Heart left ventricle (tissue), 16 donors: ENCODE results near the gene MN1. TPM values are rescaled to one million over a fixed set of nuclear protein-coding genes. Genes with fewer than 3 reads are reported as not detected.

Experiments
- ATAC-seq, 4 donors: fragments of 200-7000 bp; cut with Tn5 transposase; one replicate each; pipeline ENCODE4 v1.9.1; 2020 to 2022; ENCODE audit warnings: moderate library complexity in 4 of 4, mild to moderate bottlenecking in 3 of 4, moderate number of reproducible peaks in 1 of 4
- DNase-seq, 5 donors: peaks; one replicate each; pipeline ENCODE4 v3.0.0-alpha.2; 2020
- H3K27ac ChIP-seq, 12 donors: fragments of 200-600 bp; sonication (generic) in 4 of 12; one replicate each; pipeline versions ENCODE4 v1.5.0 to v1.8.0; 2016 to 2022; ENCODE audit warnings: mild to moderate bottlenecking in 2 of 12
- H3K27me3 ChIP-seq, 9 donors: fragments of 200-600 bp; sonication (generic) in 2 of 9; one replicate each; pipeline versions ENCODE4 v1.5.1 to v1.8.0; 2016 to 2022; ENCODE audit warnings: mild to moderate bottlenecking in 3 of 9
- H3K36me3 ChIP-seq, 9 donors: fragments of 200-600 bp; sonication (generic) in 2 of 9; one replicate each; pipeline versions ENCODE4 v1.5.0 to v1.8.0; 2018 to 2022; ENCODE audit warnings: mild to moderate bottlenecking in 2 of 9
- H3K4me1 ChIP-seq, 12 donors: fragments of 200-600 bp; sonication (generic) in 4 of 12; one replicate each; pipeline versions ENCODE4 v1.5.0 to v1.8.0; 2016 to 2022; ENCODE audit warnings: mild to moderate bottlenecking in 3 of 12
- H3K4me3 ChIP-seq, 12 donors: fragments of 200-600 bp; sonication (generic) in 4 of 12; one replicate each; pipeline versions ENCODE4 v1.5.0 to v1.8.0; 2017 to 2022; ENCODE audit warnings: mild to moderate bottlenecking in 9 of 12, moderate library complexity in 4 of 12
- H3K9me3 ChIP-seq, 12 donors: fragments of 200-600 bp; sonication (generic) in 4 of 12; one replicate each; pipeline versions ENCODE4 v1.5.0 to v1.8.0; 2016 to 2022; ENCODE audit warnings: mild to moderate bottlenecking in 1 of 12
- POLR2A ChIP-seq, 2 donors: fragments of 450-650 bp; IDR thresholded peaks; one replicate each; pipeline ENCODE4 v1.6.1; 2017; ENCODE audit warnings: antibody characterized with exemption in 2 of 2, mild to moderate bottlenecking in 2 of 2, moderate library complexity in 2 of 2
- WGBS, 4 donors: extraction: QIAGEN DNeasy Blood & Tissue Kit in 2 of 4; methylation state at CpG; one replicate each; pipeline versions ENCODE4 v1.1.5 to v1.1.7; 2013 to 2018; 5-methylcytosine and 5-hydroxymethylcytosine counted together
- intact Hi-C, 10 donors: fragments of 100-400 bp; cut with DNase I; formaldehyde crosslinking; loops; one replicate each; pipeline versions ENCODE4 v1.11.1 to v1.14.2; 2022
- polyA plus RNA-seq, 2 donors: library from polyadenylated mRNA; stranded (reverse); fragments of 200-250 nt; gene quantifications; one replicate each; pipeline ENCODE4 v1.2.3, GENCODE V29; 2013
- total RNA-seq, 9 donors: library from RNA; depleted of rRNA in 2 of 9; stranded (reverse); fragments of >200 nt in 2 of 9; fragmentation: NEBNext Ultra II Directional in 3 of 9; extraction: Animal tissue kit (Norgen Biotek cat#: 25700) in 3 of 9; gene quantifications; one replicate each; pipeline versions ENCODE4 v1.1.0 to v1.2.4, GENCODE V29; 2016 to 2023
- TF ChIP-seq, protein P1 (sequence below), 12 donors: fragments of 200-600 bp; sonication (generic) in 4 of 12; IDR thresholded peaks; one replicate each; pipeline versions ENCODE4 v1.5.0 to v1.8.0; 2018 to 2022; ENCODE audit warnings: antibody characterized with exemption in 12 of 12, mild to moderate bottlenecking in 5 of 12
- donor health status: ischemic (EF 13 %, LVEDD 7.1; RV severe dilation, severe dysfunction).
- donor health status: healthy with polysubstance abuse.
- donor health status: DM: no; HTN: yes; CAD: no.
- donor health status: DM: no; HTN: no; CAD: no.
- donor health status: ischemic (EF 25% LVEDD 6.9; RV normal size, moderate dysfunction).
- donor health status: ischemic (EF 25% LVEDD 5.7; RV mildly dilated, moderate dysfunction).
- donor health status: healthy.
- donor health status: DM: yes; HTN: yes; CAD: no.
- donor health status: ischemic (EF 35%, LVEDD 5.7; RV mildly dilated, moderate dysfunction).
- donor health status: nonischemic (EF 11% LVEDD 7.7; RV severe dilation, severe dysfunction).
- donor health status: DM: yes; HTN: yes; CAD: no.
- donor health status: PGD.
- donor health status: ischemic (EF 29% LVEDD 5.4; RV normal size, mild dysfunction).
- donor health status: nonischemic (EF 23%, LVEDD 6.1; RV moderate dilation, normal function).

The MN1 gene
- total and polyA plus RNA-seq, 11 donors = 1.7 to 10.3 (median 4.9) TPM

DNA sequence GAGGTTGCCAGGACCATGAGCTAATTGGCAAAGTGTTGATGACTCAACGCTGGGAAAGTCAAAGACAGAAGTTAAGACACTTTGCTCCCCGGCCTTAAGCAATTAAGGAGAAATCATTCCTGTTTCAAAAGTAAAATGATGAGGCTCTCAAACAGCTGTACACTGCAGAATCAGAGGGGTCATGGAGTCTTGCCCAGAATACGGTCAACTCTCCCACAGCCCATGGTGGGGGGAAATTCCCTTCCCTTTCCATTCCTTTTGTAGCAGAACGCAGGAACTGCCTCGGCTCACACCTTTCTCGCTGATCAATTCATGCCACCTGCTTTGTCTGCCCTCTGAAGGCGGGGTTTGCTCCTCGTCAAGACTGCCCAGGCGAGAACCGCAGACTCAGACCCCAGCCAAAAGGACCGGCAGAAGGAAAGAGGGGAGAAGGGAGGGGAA, 52.8 kb downstream of the MN1 start:
- Histone ChIP-seq H3K4me3 (no peak overlapping the region), H3K4me1 (peaks cover 0 to 47% (median 32%) of the 10 kb centered on the region in 12 donors)
- DNase-seq = peak in 1 of 5 donors; percentile 45

DNA sequence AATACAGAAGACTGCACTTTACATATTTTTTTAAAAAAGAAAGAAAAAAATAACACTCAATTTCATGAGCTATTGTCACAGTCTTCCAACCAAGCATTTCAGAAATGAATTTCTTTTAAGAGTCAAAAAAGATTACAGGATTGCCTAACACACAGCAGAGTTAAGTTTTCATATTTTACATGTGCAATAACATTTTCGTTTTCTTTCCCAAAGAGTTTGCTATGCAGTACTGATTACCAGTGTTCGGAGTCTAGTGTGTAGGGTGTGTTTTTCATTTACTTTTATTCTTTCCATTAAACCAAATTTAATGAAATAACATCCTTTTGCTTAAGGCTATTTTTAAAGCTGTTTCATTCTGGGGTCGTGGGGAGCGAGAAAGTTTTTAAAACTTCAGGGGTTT, 53.2 kb downstream of the MN1 start:
- 69 to 73% (median 70%) methylated on average over 4 of the region's 4 CpGs for WGBS, 4 donors
- Histone ChIP-seq H3K27ac (peak overlapping the region in 5 of 12 donors; percentile 22 to 56 (median 55)), H3K9me3 (no peaks in the 10 kb centered on the region), H3K27me3 (no peaks in the 10 kb centered on the region), H3K4me3 (no peak overlapping the region), H3K36me3 (peaks cover 0 to 4% (median 0%) of the 10 kb centered on the region in 9 donors), H3K4me1 (peaks cover 0 to 42% (median 29%) of the 10 kb centered on the region in 12 donors)
- ATAC-seq = peak in 1 of 4 donors; percentile 23
- DNase-seq = no peak
- intact Hi-C loops = no loop called here
- no peak for TF ChIP-seq POLR2A (IDR thresholded peaks at IDR 0.05)
- TF ChIP-seq, protein P1, sequence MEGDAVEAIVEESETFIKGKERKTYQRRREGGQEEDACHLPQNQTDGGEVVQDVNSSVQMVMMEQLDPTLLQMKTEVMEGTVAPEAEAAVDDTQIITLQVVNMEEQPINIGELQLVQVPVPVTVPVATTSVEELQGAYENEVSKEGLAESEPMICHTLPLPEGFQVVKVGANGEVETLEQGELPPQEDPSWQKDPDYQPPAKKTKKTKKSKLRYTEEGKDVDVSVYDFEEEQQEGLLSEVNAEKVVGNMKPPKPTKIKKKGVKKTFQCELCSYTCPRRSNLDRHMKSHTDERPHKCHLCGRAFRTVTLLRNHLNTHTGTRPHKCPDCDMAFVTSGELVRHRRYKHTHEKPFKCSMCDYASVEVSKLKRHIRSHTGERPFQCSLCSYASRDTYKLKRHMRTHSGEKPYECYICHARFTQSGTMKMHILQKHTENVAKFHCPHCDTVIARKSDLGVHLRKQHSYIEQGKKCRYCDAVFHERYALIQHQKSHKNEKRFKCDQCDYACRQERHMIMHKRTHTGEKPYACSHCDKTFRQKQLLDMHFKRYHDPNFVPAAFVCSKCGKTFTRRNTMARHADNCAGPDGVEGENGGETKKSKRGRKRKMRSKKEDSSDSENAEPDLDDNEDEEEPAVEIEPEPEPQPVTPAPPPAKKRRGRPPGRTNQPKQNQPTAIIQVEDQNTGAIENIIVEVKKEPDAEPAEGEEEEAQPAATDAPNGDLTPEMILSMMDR (IDR thresholded peaks at IDR 0.05) = no peak

More for the DNA sequence above, 52.8 kb downstream of the MN1 start:
- no peaks in the 10 kb centered on the region for H3K9me3 ChIP-seq
- peaks cover 0 to 4% (median 0%) of the 10 kb centered on the region in 9 donors for H3K36me3 ChIP-seq
- intact Hi-C loops = no loop called here
- 40 to 57% (median 50%) methylated on average over 11 of the region's 11 CpGs for WGBS, 4 donors
- peak overlapping the region in 8 of 12 donors; percentile 12 to 72 (median 56) for H3K27ac ChIP-seq
- H3K27me3 ChIP-seq = no peaks in the 10 kb centered on the region
- no peak for TF ChIP-seq POLR2A (IDR thresholded peaks at IDR 0.05)
- TF ChIP-seq, protein P1 (IDR thresholded peaks at IDR 0.05) = no peak
- peak; percentile 8 to 62 (median 28) for ATAC-seq

DNA sequence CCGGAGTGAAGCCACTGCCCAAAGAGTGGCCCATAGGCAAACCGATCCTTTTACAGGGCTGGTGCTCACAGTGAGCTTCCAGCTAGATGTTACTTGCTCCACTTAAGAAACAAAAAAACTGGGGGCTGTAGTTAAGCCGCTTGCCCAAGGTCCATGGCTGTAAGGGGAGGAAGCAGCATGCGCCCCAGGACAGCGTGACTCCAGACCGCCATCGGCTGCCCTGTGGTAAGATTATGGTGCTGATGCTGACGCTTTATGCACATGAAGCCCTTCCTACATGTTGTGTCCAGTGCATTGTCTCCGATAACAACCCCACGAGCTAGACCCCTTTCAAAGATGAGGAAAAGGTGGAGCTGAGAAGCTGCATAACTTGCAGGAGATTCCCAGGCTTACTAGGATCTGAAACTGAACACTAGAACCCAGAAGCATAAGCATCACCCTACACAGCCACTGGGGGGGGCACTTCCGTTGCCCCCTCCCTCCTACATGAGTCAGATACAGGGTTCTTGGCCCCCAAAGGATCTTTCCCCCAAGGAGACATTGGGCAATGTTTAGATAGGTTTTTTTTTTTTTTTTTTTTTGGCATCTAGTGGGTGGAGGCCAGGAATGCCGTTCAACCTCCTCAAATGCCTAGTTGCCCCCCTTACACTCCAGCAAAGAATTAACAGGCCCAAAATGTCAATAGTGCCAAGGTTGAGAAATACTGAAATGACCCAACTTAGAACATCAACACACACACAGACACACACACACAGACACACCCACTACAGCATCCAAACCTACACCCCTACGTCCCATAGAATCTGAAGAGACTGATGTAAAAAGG, 53.9 kb downstream of the MN1 start:
- Histone ChIP-seq H3K4me1 (peaks cover 0 to 35% (median 22%) of the 10 kb centered on the region in 12 donors), H3K27me3 (no peaks in the 10 kb centered on the region), H3K36me3 (peaks cover 0 to 4% (median 0%) of the 10 kb centered on the region in 9 donors), H3K27ac (peak overlapping the region in 2 of 12 donors; percentile 53 to 55), H3K4me3 (no peak overlapping the region), H3K9me3 (no peaks in the 10 kb centered on the region)
- 82 to 89% (median 86%) methylated on average over 13 of the region's 13 CpGs for WGBS, 4 donors
- DNase-seq (no peak), ATAC-seq (peak in 1 of 4 donors; percentile 7)
- TF ChIP-seq, protein P1 (IDR thresholded peaks at IDR 0.05) = peak in 4 of 12 donors; percentile 12 to 29 (median 22)
- no peak for TF ChIP-seq POLR2A (IDR thresholded peaks at IDR 0.05)
- intact Hi-C loops = no loop called here

DNA sequence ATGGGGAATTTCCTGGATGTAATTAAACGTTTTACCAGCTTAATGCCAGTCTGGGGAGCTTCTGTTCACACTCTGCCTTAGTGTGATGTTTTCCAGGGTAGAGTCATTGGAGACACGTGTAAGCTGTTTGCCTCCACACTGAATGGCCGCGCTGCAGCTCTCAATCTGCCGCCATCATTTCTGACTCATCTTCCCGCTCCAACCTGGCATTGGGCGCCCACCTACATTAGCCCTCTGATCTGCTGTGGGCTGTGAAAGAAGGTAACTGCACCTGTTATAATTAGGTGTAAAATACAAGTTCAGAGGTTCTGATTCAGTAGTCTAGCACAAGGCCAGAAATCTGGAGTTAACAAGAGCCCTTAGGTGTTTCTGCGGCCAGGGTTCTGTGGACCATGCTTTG, 54.6 kb downstream of the MN1 start:
- Histone ChIP-seq H3K27ac (no peak overlapping the region), H3K4me3 (no peak overlapping the region), H3K4me1 (peaks cover 0 to 28% (median 20%) of the 10 kb centered on the region in 12 donors), H3K27me3 (no peaks in the 10 kb centered on the region), H3K9me3 (no peaks in the 10 kb centered on the region), H3K36me3 (peaks cover 0 to 4% (median 0%) of the 10 kb centered on the region in 9 donors)
- DNase-seq (no peak), ATAC-seq (no peak)
- no peak for TF ChIP-seq POLR2A (IDR thresholded peaks at IDR 0.05)
- TF ChIP-seq, protein P1 (IDR thresholded peaks at IDR 0.05) = no peak
- WGBS, 4 donors = 86 to 95% (median 89%) methylated on average over 8 of the region's 8 CpGs
- intact Hi-C loops = no loop called here
